MM.1S (cell line): ENCODE results near the gene SLC7A9.

Source experiments
- EZH2phosphoT487 ChIP-seq: fragments of 300-600 bp; sonication (generic); IDR thresholded peaks from 2 replicates; pipeline ENCODE4 v1.6.1; 2018; ENCODE audit warnings: antibody characterized with exemption, low read length
- TF ChIP-seq, protein P1 (sequence below): fragments of 300-600 bp; sonication (generic); IDR thresholded peaks from 2 replicates; pipeline ENCODE4 v1.5.1; 2016; ENCODE audit warnings: antibody characterized with exemption, low read length, mixed read lengths

GRCh38 chr19:32824916-32825608 is 44.5 kb downstream of the SLC7A9 start:
- TF ChIP-seq EZH2phosphoT487: no peak
- TF ChIP-seq, protein P1, sequence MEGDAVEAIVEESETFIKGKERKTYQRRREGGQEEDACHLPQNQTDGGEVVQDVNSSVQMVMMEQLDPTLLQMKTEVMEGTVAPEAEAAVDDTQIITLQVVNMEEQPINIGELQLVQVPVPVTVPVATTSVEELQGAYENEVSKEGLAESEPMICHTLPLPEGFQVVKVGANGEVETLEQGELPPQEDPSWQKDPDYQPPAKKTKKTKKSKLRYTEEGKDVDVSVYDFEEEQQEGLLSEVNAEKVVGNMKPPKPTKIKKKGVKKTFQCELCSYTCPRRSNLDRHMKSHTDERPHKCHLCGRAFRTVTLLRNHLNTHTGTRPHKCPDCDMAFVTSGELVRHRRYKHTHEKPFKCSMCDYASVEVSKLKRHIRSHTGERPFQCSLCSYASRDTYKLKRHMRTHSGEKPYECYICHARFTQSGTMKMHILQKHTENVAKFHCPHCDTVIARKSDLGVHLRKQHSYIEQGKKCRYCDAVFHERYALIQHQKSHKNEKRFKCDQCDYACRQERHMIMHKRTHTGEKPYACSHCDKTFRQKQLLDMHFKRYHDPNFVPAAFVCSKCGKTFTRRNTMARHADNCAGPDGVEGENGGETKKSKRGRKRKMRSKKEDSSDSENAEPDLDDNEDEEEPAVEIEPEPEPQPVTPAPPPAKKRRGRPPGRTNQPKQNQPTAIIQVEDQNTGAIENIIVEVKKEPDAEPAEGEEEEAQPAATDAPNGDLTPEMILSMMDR: no peak
